Measurements from ENCODE around the gene LRRC53.

The LRRC53 gene

GRCh38 chr1:74512170-74512915 lies at the start of gene LRRC53:
TSS of gene LRRC53 (minus strand) at chr1:74512611. CDS start at chr1:74483349, 29,262 bp downstream.
- no peak for DNase-seq

GRCh38 chr1:74549932-74550331 lies 37.5 kb upstream of the LRRC53 start:
- no peak for DNase-seq

- no peak for DNase-seq
These were observed 36.7 kb upstream of the LRRC53 start for GRCh38 chr1:74548961-74549750.

GRCh38 chr1:74545821-74546220 lies 33.4 kb upstream of the LRRC53 start:
- no peak for DNase-seq

- DNase-seq: no peak
These were observed 21.8 kb upstream of the LRRC53 start for GRCh38 chr1:74534241-74534640.

- no peak for DNase-seq
These were observed 19.4 kb upstream of the LRRC53 start for GRCh38 chr1:74531796-74532195.

- DNase-seq: peak; percentile 10
These were observed 18.5 kb upstream of the LRRC53 start for GRCh38 chr1:74530892-74531291.

- DNase-seq: no peak
These were observed 15.7 kb upstream of the LRRC53 start for GRCh38 chr1:74528123-74528522.

- peak; percentile 8 for DNase-seq
These were observed 14.3 kb upstream of the LRRC53 start for GRCh38 chr1:74526708-74527107.

GRCh38 chr1:74523873-74524480 lies 11.6 kb upstream of the LRRC53 start:
- DNase-seq: no peak

GRCh38 chr1:74522148-74522547 lies 9.7 kb upstream of the LRRC53 start:
- DNase-seq: no peak

GRCh38 chr1:74517599-74518051 lies 5.2 kb upstream of the LRRC53 start:
- no peak for DNase-seq

- no peak for DNase-seq
These were observed 1.2 kb upstream of the LRRC53 start for GRCh38 chr1:74513411-74514300.

GRCh38 chr1:74508449-74508848 lies 4.0 kb downstream of the LRRC53 start:
- no peak for DNase-seq

GRCh38 chr1:74505928-74506710 lies 6.3 kb downstream of the LRRC53 start:
- DNase-seq: no peak

- peak; percentile 75 for DNase-seq
These were observed 7.4 kb downstream of the LRRC53 start for GRCh38 chr1:74504933-74505512.

- DNase-seq: peak; percentile 60
These were observed 8.1 kb downstream of the LRRC53 start for GRCh38 chr1:74504125-74504932.

GRCh38 chr1:74502858-74503257 lies 9.6 kb downstream of the LRRC53 start:
- DNase-seq: no peak

- DNase-seq: no peak
These were observed 10.0 kb downstream of the LRRC53 start for GRCh38 chr1:74502432-74502831.

GRCh38 chr1:74498901-74499300 lies 13.5 kb downstream of the LRRC53 start:
- DNase-seq: no peak

- DNase-seq: no peak
These were observed 15.7 kb downstream of the LRRC53 start for GRCh38 chr1:74496669-74497068.
